H1 (cell line): ENCODE results near the gene RGS6. TPM values are rescaled to one million over a fixed set of nuclear protein-coding genes. Genes with fewer than 3 reads are reported as not detected.

Source experiments
- CTCF ChIA-PET: fragments of 300-600 bp; sonication (Branson Sonifier 250); formaldehyde crosslinking; loops from one replicate; lab custom pipeline; 2021; ENCODE audit not compliant: partially characterized antibody; lab: Charles Lee
- POLR2A ChIA-PET: fragments of 300-600 bp; sonication (Branson Sonifier 250); formaldehyde crosslinking; loops from one replicate; lab custom pipeline; 2021; ENCODE audit warnings: inconsistent platforms; ENCODE audit not compliant: partially characterized antibody; lab: Charles Lee
- DNase-seq, 2 experiments: peaks; one replicate each; pipeline versions ENCODE4 v3.0.0 to v3.0.0-alpha.2; 2010 to 2022; ENCODE audit warnings: low spot score in 2 of 2, low read depth in 1 of 2, mixed read lengths in 1 of 2
- FAIRE-seq: peaks from 2 replicates; lab custom pipeline; 2011; peaks lifted over from hg19 to GRCh38; lab: Jason Lieb, UNC
- H2AFZ ChIP-seq: 2 replicates; pipeline ENCODE4 v1.8.1; 2012; ENCODE audit warnings: low read length, inconsistent platforms
- H2AK5ac ChIP-seq: 2 replicates; pipeline ENCODE4 v1.6.1; 2013; ENCODE audit warnings: low read depth, low read length
- H2BK120ac ChIP-seq: replicated peaks from 2 replicates; pipeline ENCODE3; 2013; ENCODE audit warnings: low read depth, low read length, inconsistent platforms
- H2BK12ac ChIP-seq: 2 replicates; pipeline ENCODE4 v1.6.1; 2013; ENCODE audit warnings: low read depth, low read length
- H2BK15ac ChIP-seq: 2 replicates; pipeline ENCODE4 v1.6.1; 2013; ENCODE audit warnings: low read length
- H2BK20ac ChIP-seq: 2 replicates; pipeline ENCODE4 v1.6.1; 2013; ENCODE audit warnings: low read length
- H2BK5ac ChIP-seq: 2 replicates; pipeline ENCODE4 v1.6.1; 2013; ENCODE audit warnings: low read depth, low read length
- H3K14ac ChIP-seq: 2 replicates; pipeline ENCODE4 v1.6.1; 2013; ENCODE audit warnings: inconsistent platforms; ENCODE audit not compliant: insufficient read length
- H3K18ac ChIP-seq: 2 replicates; pipeline ENCODE4 v1.6.1; 2013; ENCODE audit warnings: low read length; ENCODE audit errors: extremely low read depth
- H3K23ac ChIP-seq: 2 replicates; pipeline ENCODE4 v1.6.1; 2013; ENCODE audit warnings: inconsistent platforms; ENCODE audit not compliant: insufficient read length
- H3K23me2 ChIP-seq: 2 replicates; pipeline ENCODE4 v1.6.1; 2013; ENCODE audit warnings: low read depth, low read length
- H3K27ac ChIP-seq: 2 replicates; pipeline ENCODE4 v1.6.1; 2011; ENCODE audit warnings: low read depth, low read length, inconsistent platforms
- H3K27me3 ChIP-seq, 4 experiments: replicated peaks in 1 of 4; 1 replicate in 1 of 4; 2 replicates in 3 of 4; pipeline versions ENCODE4 v1.6.1 to v1.8.1; 2011 to 2013; ENCODE audit warnings: low read length in 3 of 4, mild to moderate bottlenecking in 3 of 4, inconsistent platforms in 2 of 4, mixed read lengths in 2 of 4, moderate library complexity in 1 of 4; ENCODE audit not compliant: control insufficient read depth in 3 of 4, insufficient read depth in 3 of 4; ENCODE audit errors: extremely low read depth in 1 of 4
- H3K36me3 ChIP-seq, 4 experiments: 2 replicates each; pipeline versions ENCODE4 v1.6.1 to v1.8.1; 2011 to 2013; ENCODE audit warnings: mild to moderate bottlenecking in 4 of 4, low read length in 3 of 4, moderate library complexity in 2 of 4, control low read depth in 1 of 4, inconsistent platforms in 1 of 4; ENCODE audit not compliant: insufficient read depth in 4 of 4, control insufficient read depth in 2 of 4
- H3K4ac ChIP-seq: replicated peaks from 2 replicates; pipeline ENCODE3; 2013; ENCODE audit warnings: low read length, low read depth, mixed read lengths, inconsistent platforms; ENCODE audit not compliant: insufficient read length
- H3K4me1 ChIP-seq, 4 experiments: replicated peaks in 1 of 4; 1 replicate in 1 of 4; 2 replicates in 3 of 4; pipeline versions ENCODE4 v1.6.1 to v1.8.1; 2011 to 2013; ENCODE audit warnings: low read length in 3 of 4, inconsistent platforms in 2 of 4, mixed read lengths in 1 of 4; ENCODE audit not compliant: insufficient read depth in 4 of 4, control insufficient read depth in 3 of 4
- H3K4me2 ChIP-seq, 2 experiments: 2 replicates each; pipeline versions ENCODE4 v1.6.1 to v1.8.1; 2011 to 2013; ENCODE audit warnings: low read depth in 2 of 2, low read length in 2 of 2, control low read depth in 1 of 2, inconsistent platforms in 1 of 2, mild to moderate bottlenecking in 1 of 2; ENCODE audit not compliant: insufficient read depth in 1 of 2
- H3K4me3 ChIP-seq, 4 experiments: fragments of 200-600, 300-600 bp in 1 of 4; sonication (generic), shearing (Covaris generic), sonication (Bioruptor Twin) in 1 of 4; 2 replicates each; pipeline versions ENCODE4 v1.5.1 to v1.8.1; 2011 to 2016; ENCODE audit warnings: low read length in 4 of 4, low read depth in 3 of 4, control low read depth in 2 of 4, inconsistent platforms in 2 of 4, mild to moderate bottlenecking in 2 of 4, mixed read lengths in 1 of 4, moderate library complexity in 1 of 4; ENCODE audit not compliant: insufficient read depth in 2 of 4; ENCODE audit errors: extremely low read depth in 1 of 4
- H3K56ac ChIP-seq: replicated peaks from 2 replicates; pipeline ENCODE3; 2013; ENCODE audit warnings: low read depth, mild to moderate bottlenecking, mixed read lengths, low read length, inconsistent platforms; ENCODE audit not compliant: insufficient read length
- H3K79me1 ChIP-seq: 2 replicates; pipeline ENCODE4 v1.6.1; 2013; ENCODE audit warnings: low read depth, low read length, control low read depth
- H3K79me2 ChIP-seq, 2 experiments: 2 replicates each; pipeline versions ENCODE4 v1.6.1 to v1.8.1; 2012 to 2013; ENCODE audit warnings: low read length in 2 of 2, mild to moderate bottlenecking in 2 of 2, inconsistent platforms in 1 of 2; ENCODE audit not compliant: insufficient read depth in 2 of 2, control insufficient read depth in 1 of 2
- H3K9ac ChIP-seq, 4 experiments: replicated peaks in 1 of 4; 1 replicate in 1 of 4; 2 replicates in 3 of 4; pipeline versions ENCODE4 v1.6.1 to v1.8.1; 2011 to 2013; ENCODE audit warnings: low read depth in 3 of 4, low read length in 3 of 4, control low read depth in 2 of 4, mild to moderate bottlenecking in 2 of 4, moderate library complexity in 2 of 4, inconsistent platforms in 1 of 4; ENCODE audit errors: extremely low read depth in 1 of 4
- H3K9me3 ChIP-seq, 2 experiments: 2 replicates each; pipeline versions ENCODE4 v1.6.1 to v1.8.1; 2012 to 2013; ENCODE audit warnings: mild to moderate bottlenecking in 2 of 2, moderate library complexity in 2 of 2, control low read depth in 1 of 2, inconsistent platforms in 1 of 2, low read depth in 1 of 2, low read length in 1 of 2, mixed read lengths in 1 of 2; ENCODE audit not compliant: insufficient read depth in 2 of 2
- H4K20me1 ChIP-seq, 2 experiments: replicated peaks in 1 of 2; 2 replicates each; pipeline versions ENCODE3 to v1.8.1; 2011 to 2013; ENCODE audit warnings: inconsistent platforms in 2 of 2, low read length in 2 of 2, mild to moderate bottlenecking in 1 of 2; ENCODE audit not compliant: insufficient read depth in 2 of 2, control insufficient read depth in 1 of 2
- H4K5ac ChIP-seq: 2 replicates; pipeline ENCODE4 v1.6.1; 2013; ENCODE audit warnings: low read length, low read depth, mixed read lengths, inconsistent platforms; ENCODE audit not compliant: insufficient read length
- H4K8ac ChIP-seq: 2 replicates; pipeline ENCODE4 v1.8.0; 2013; ENCODE audit warnings: mild to moderate bottlenecking, moderate library complexity, low read length, inconsistent platforms; ENCODE audit not compliant: insufficient read depth; ENCODE audit errors: extremely low read depth
- H4K91ac ChIP-seq: replicated peaks from 2 replicates; pipeline ENCODE3; 2013; ENCODE audit warnings: low read length, mixed read lengths, inconsistent platforms; ENCODE audit not compliant: insufficient read length
- CHD1 ChIP-seq: IDR thresholded peaks from 2 replicates; pipeline ENCODE4 v1.6.1; 2012; ENCODE audit warnings: low read depth, low read length, improper control_type of control experiment
- GTF2F1 ChIP-seq: IDR thresholded peaks from 2 replicates; pipeline ENCODE4 v1.6.1; 2012; ENCODE audit warnings: low read depth, low read length, improper control_type of control experiment, borderline replicate concordance
- KDM1A ChIP-seq: fragments of 200-600, 300-600 bp; sonication (generic); IDR thresholded peaks from 2 replicates; pipeline ENCODE4 v1.7.1; 2016; ENCODE audit warnings: mild to moderate bottlenecking, low read length, borderline replicate concordance
- POLR2A ChIP-seq, 2 experiments: IDR thresholded peaks; 1 replicate in 1 of 2; 2 replicates in 1 of 2; pipeline ENCODE4 v1.6.1; 2011; ENCODE audit warnings: low read depth in 2 of 2, low read length in 2 of 2, mild to moderate bottlenecking in 2 of 2; ENCODE audit errors: control extremely low read depth in 1 of 2
- POU5F1 ChIP-seq: IDR thresholded peaks from 2 replicates; pipeline ENCODE4 v1.6.1; 2011; ENCODE audit warnings: low read depth, mild to moderate bottlenecking, low read length, moderate library complexity
- RAD21 ChIP-seq, 2 experiments: IDR thresholded peaks in 1 of 2; conservative IDR thresholded peaks in 1 of 2; 2 replicates each; pipeline ENCODE4 v1.6.1; 2011; ENCODE audit warnings: low read depth in 2 of 2, low read length in 2 of 2, improper control_type of control experiment in 1 of 2, inconsistent platforms in 1 of 2, mild to moderate bottlenecking in 1 of 2, moderate library complexity in 1 of 2
- SUZ12 ChIP-seq: fragments of 200-600 bp; sonication (generic); IDR thresholded peaks from 2 replicates; pipeline ENCODE4 v1.6.1; 2012; ENCODE audit warnings: mild to moderate bottlenecking, inconsistent platforms, low read length, moderate library complexity, mixed read lengths
- WGBS, 2 experiments: shearing (Covaris generic) in 1 of 2; methylation state at CpG; one replicate each; pipeline versions ENCODE4 v1.1.6 to v1.1.7; 2013 to 2015; ENCODE audit warnings: low lambda C conversion rate in 2 of 2, mixed read lengths in 2 of 2, inconsistent platforms in 1 of 2, low coverage in 1 of 2, missing lambda C conversion rate in 1 of 2; ENCODE audit not compliant: insufficient replicate concordance in 2 of 2, insufficient coverage in 1 of 2, insufficient read length in 1 of 2; ENCODE audit errors: extremely low coverage in 1 of 2, missing lambda C conversion rate in 1 of 2; 5-methylcytosine and 5-hydroxymethylcytosine counted together
- polyA plus RNA-seq, 7 experiments: library from polyadenylated mRNA; depleted of rRNA in 3 of 7; stranded (reverse) in 5 of 7; unstranded in 2 of 7; fragments of >200 nt in 5 of 7; fragments of 200-250 nt in 2 of 7; gene quantifications; 1 replicate in 5 of 7; 2 replicates in 1 of 7; 4 replicates in 1 of 7; pipeline versions ENCODE4 v1.2.1 to v1.2.3, GENCODE V29; 2011 to 2013; ENCODE audit warnings: missing spikeins in 2 of 7, mixed read lengths in 2 of 7
- total RNA-seq: library from RNA; stranded (reverse); fragmentation: NEBNext Ultra II Directional; extraction: Animal tissue kit (Norgen Biotek cat#: 25700); gene quantifications from 2 replicates; pipeline ENCODE4 v1.2.1, GENCODE V29; 2021
- TF ChIP-seq, protein P1 (sequence below), 3 experiments: IDR thresholded peaks; 1 replicate in 2 of 3; 2 replicates in 1 of 3; pipeline versions ENCODE4 v1.5.1 to v1.6.1; 2011; ENCODE audit warnings: low read length in 3 of 3, mild to moderate bottlenecking in 3 of 3, inconsistent platforms in 2 of 3, low read depth in 1 of 3, moderate library complexity in 1 of 3; ENCODE audit not compliant: insufficient read depth in 1 of 3; ENCODE audit errors: control extremely low read depth in 1 of 3
- TF ChIP-seq, protein P2 (sequence below): IDR thresholded peaks from 2 replicates; pipeline ENCODE4 v1.6.1; 2012; ENCODE audit warnings: inconsistent platforms

The RGS6 gene
- total and polyA plus RNA-seq, 2 of the 8 experiments (the other 6 are each of a cell fraction or from before 2014, with no cell fraction given), result 0.26 to 1.1 TPM

DNA sequence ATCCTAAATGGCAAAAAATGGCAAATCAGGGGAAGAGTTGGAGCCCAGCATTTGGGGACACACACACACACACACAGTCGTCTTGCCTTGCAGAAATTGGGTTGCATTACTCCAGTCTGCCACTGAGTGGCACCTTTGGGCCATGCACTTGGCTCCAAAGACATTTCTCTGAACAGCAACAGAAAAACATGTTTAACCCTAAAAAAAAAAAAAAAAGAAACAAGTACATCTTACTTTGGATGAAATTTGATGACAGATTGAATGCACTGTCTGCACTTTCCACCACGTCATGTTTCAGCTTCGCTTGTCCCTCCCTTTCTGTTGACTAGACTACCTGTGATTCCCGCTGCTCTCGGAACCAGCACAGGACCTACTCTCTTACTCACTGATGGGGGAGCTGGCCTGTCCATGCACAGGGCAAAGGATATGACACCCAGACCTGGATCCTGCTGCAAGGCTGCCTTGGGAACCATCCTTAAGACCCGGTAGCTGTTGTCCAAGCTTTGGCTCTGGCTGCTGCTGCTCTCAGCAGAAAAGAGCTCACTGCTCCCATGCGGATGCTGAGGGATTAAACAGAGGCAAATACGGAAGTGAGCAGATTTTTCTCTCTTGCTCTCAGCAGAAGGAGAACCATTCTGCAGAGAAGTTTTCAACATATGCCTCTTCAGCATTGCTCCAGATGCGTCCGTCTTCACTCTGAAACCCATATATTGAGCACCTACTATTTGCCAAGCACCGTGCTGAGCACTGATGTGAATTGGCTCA is 584.9 kb downstream of the RGS6 start:
- H3K4me3 ChIP-seq, result no peak overlapping the region
- no peaks in the 10 kb centered on the region for H3K79me2 ChIP-seq
- no peaks in the 10 kb centered on the region for H3K36me3 ChIP-seq
- no peaks in the 10 kb centered on the region for H4K20me1 ChIP-seq
- H3K23me2 ChIP-seq, result no peaks in the 10 kb centered on the region
- ChIA-PET CTCF (interaction anchor here (0.6 to 9.4 kb wide), 61 partner anchors 9 to 546 kb away, joined by 3 to 113 read pairs (median 4); partner anchors contain the start of gene DPF3), POLR2A (no interaction called here)
- no peak overlapping the region for H2BK120ac ChIP-seq
- H3K14ac ChIP-seq, result no peak overlapping the region
- H2AK5ac ChIP-seq, result no peak overlapping the region
- peak overlapping the region; percentile 40; the same call in 1 of the 2 replicates for H2BK12ac ChIP-seq
- H2AFZ ChIP-seq, result peak overlapping the region; percentile 68; the same call in 1 of the 2 replicates
- FAIRE-seq, result no peak
- H2BK5ac ChIP-seq, result no peak overlapping the region
- H3K79me1 ChIP-seq, result no peaks in the 10 kb centered on the region
- H3K4ac ChIP-seq, result no peak overlapping the region
- no peaks in the 10 kb centered on the region for H3K9me3 ChIP-seq
- no peaks in the 10 kb centered on the region for H3K27me3 ChIP-seq
- H3K18ac ChIP-seq, result no peak overlapping the region
- no peaks in the 10 kb centered on the region; a peak in 2 of 7 replicates for H3K4me1 ChIP-seq
- H4K5ac ChIP-seq, result no peak overlapping the region
- peak; percentile 19 to 84 for DNase-seq
- H3K23ac ChIP-seq, result no peak overlapping the region
- no peak overlapping the region for H2BK20ac ChIP-seq
- H2BK15ac ChIP-seq, result no peak overlapping the region
- no peak overlapping the region for H3K9ac ChIP-seq
- no peak overlapping the region for H4K8ac ChIP-seq
- 83% methylated on average over 9 of the region's 11 CpGs; no CpG with 5 or more reads in 1 of the 2 experiments for WGBS, 2 experiments
- H3K56ac ChIP-seq, result no peak overlapping the region
- no peak overlapping the region for H3K4me2 ChIP-seq
- H3K27ac ChIP-seq, result no peak overlapping the region
- no peak overlapping the region for H4K91ac ChIP-seq
- TF ChIP-seq, protein P1, sequence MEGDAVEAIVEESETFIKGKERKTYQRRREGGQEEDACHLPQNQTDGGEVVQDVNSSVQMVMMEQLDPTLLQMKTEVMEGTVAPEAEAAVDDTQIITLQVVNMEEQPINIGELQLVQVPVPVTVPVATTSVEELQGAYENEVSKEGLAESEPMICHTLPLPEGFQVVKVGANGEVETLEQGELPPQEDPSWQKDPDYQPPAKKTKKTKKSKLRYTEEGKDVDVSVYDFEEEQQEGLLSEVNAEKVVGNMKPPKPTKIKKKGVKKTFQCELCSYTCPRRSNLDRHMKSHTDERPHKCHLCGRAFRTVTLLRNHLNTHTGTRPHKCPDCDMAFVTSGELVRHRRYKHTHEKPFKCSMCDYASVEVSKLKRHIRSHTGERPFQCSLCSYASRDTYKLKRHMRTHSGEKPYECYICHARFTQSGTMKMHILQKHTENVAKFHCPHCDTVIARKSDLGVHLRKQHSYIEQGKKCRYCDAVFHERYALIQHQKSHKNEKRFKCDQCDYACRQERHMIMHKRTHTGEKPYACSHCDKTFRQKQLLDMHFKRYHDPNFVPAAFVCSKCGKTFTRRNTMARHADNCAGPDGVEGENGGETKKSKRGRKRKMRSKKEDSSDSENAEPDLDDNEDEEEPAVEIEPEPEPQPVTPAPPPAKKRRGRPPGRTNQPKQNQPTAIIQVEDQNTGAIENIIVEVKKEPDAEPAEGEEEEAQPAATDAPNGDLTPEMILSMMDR (IDR thresholded peaks at IDR 0.05; ENCODE audit: control extremely low read depth in 1 of 3, insufficient read depth in 1 of 3, low read depth in 1 of 3, low read length in 3 of 3), result peak; percentile 81 to 83 (median 82)
- no peak for TF ChIP-seq KDM1A
- TF ChIP-seq RAD21 (IDR thresholded peaks at IDR 0.05 in 1 of 2, conservative IDR thresholded peaks at IDR 0.05 in 1 of 2; ENCODE audit: low read depth in 2 of 2, low read length in 2 of 2), result peak; percentile 94 to 95
- no peak for TF ChIP-seq GTF2F1
- TF ChIP-seq, protein P2, sequence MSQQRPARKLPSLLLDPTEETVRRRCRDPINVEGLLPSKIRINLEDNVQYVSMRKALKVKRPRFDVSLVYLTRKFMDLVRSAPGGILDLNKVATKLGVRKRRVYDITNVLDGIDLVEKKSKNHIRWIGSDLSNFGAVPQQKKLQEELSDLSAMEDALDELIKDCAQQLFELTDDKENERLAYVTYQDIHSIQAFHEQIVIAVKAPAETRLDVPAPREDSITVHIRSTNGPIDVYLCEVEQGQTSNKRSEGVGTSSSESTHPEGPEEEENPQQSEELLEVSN, result no peak
- no peak for TF ChIP-seq SUZ12
- TF ChIP-seq POU5F1, result no peak
- TF ChIP-seq CHD1, result no peak
- no peak for TF ChIP-seq POLR2A (IDR thresholded peaks at IDR 0.05; ENCODE audit: control extremely low read depth in 1 of 2, low read depth in 2 of 2, low read length in 2 of 2)
